Panc1 (cell line): ENCODE results near the gene NCOA4. TPM values are rescaled to one million over a fixed set of nuclear protein-coding genes. Genes with fewer than 3 reads are reported as not detected.
"Not testable (repeated sequence)": the region's sequence is repeated elsewhere in the genome, so short reads cannot be mapped to it uniquely, and the experiment has no call there.

Experiments used
- ATAC-seq: fragments of 200-7000 bp; cut with Tn5 transposase; 2 replicates; pipeline ENCODE4 v1.9.1; 2020; ENCODE audit warnings: mild to moderate bottlenecking, moderate library complexity
- BruUV-seq: library from RNA; stranded (reverse); fragments of 400-500 nt; replicated peaks from 2 replicates; lab custom pipeline; 2021; lab: Mats Ljungman, UMichigan
- CTCF ChIA-PET: fragments of 300-600 bp; sonication (Branson Sonifier 250); formaldehyde crosslinking; loops from one replicate; lab custom pipeline; 2022; ENCODE audit warnings: antibody characterized with exemption; lab: Charles Lee
- POLR2A ChIA-PET: fragments of 300-600 bp; sonication (Branson Sonifier 250); formaldehyde crosslinking; loops from one replicate; lab custom pipeline; 2022; ENCODE audit warnings: antibody characterized with exemption; lab: Charles Lee
- DNase-seq: peaks from one replicate; pipeline ENCODE4 v3.0.0-alpha.2; 2010; ENCODE audit warnings: low read depth, low spot score
- H3K27ac ChIP-seq: 2 replicates; pipeline ENCODE4 v1.5.1; 2011; ENCODE audit warnings: mild to moderate bottlenecking, low read length, inconsistent platforms
- H3K27me3 ChIP-seq: fragments of 200-500 bp; sonication (Bioruptor generic); 2 replicates; pipeline ENCODE4 v1.6.0; 2014; ENCODE audit warnings: low read length, inconsistent platforms; ENCODE audit not compliant: control insufficient read depth, insufficient read depth
- H3K36me3 ChIP-seq: fragments of 200-500 bp; sonication (Bioruptor generic); 2 replicates; pipeline ENCODE4 v1.5.1; 2014; ENCODE audit warnings: inconsistent platforms, mild to moderate bottlenecking, low read length, moderate library complexity; ENCODE audit not compliant: control insufficient read depth, insufficient read depth
- H3K4me1 ChIP-seq: 2 replicates; pipeline ENCODE4 v1.5.1; 2011; ENCODE audit warnings: inconsistent platforms, mild to moderate bottlenecking, low read length, moderate library complexity; ENCODE audit not compliant: control insufficient read depth, insufficient read depth
- H3K4me3 ChIP-seq, 2 experiments: 2 replicates each; pipeline ENCODE4 v1.5.1; 2011 to 2012; ENCODE audit warnings: low read depth in 2 of 2, low read length in 2 of 2, mild to moderate bottlenecking in 2 of 2, inconsistent platforms in 1 of 2, moderate library complexity in 1 of 2
- H3K9me3 ChIP-seq: fragments of 200-500 bp; sonication (Bioruptor generic); 2 replicates; pipeline ENCODE4 v1.5.1; 2014; ENCODE audit warnings: low read depth, mild to moderate bottlenecking, inconsistent platforms, low read length, moderate library complexity; ENCODE audit not compliant: control insufficient read depth, insufficient read depth
- POLR2AphosphoS5 ChIP-seq: IDR thresholded peaks from 2 replicates; pipeline ENCODE4 v1.6.1; 2012; ENCODE audit warnings: mild to moderate bottlenecking, low read depth, low read length, moderate library complexity
- REST ChIP-seq, 2 experiments: IDR thresholded peaks; 2 replicates each; pipeline ENCODE4 v1.6.1; 2011 to 2012; ENCODE audit warnings: low read depth in 2 of 2, control low read depth in 1 of 2, low read length in 1 of 2, mild to moderate bottlenecking in 1 of 2, moderate library complexity in 1 of 2; ENCODE audit not compliant: insufficient read depth in 1 of 2
- SIN3A ChIP-seq: IDR thresholded peaks from 2 replicates; pipeline ENCODE4 v1.6.1; 2012; ENCODE audit warnings: low read depth, mild to moderate bottlenecking, low read length, moderate library complexity, borderline replicate concordance; ENCODE audit not compliant: insufficient read depth
- TCF7L2 ChIP-seq: IDR thresholded peaks from 2 replicates; pipeline ENCODE4 v1.6.1; 2011; ENCODE audit warnings: mild to moderate bottlenecking, low read depth, low read length, inconsistent platforms
- in situ Hi-C: cut with HindIII; loops from 2 replicates; pipeline ENCODE4 v1.10.0; 2016; ENCODE audit warnings: low sequenced_read_pairs, low pct_unique_long_range_greater_than_20kb
- intact Hi-C: fragments of 100-400 bp; cut with micrococcal nuclease; formaldehyde crosslinking; loops from one replicate; pipeline ENCODE4 v1.10.0; 2022; ENCODE audit not compliant: unreplicated experiment
- total RNA-seq: library from RNA; stranded (reverse); gene quantifications from one replicate; pipeline ENCODE4 v1.2.1, GENCODE V29; 2021; ENCODE audit not compliant: unreplicated experiment
- TF ChIP-seq, protein P1 (sequence below): fragments of 450-650 bp; IDR thresholded peaks from 2 replicates; pipeline ENCODE4 v1.5.1; 2017; ENCODE audit warnings: mild to moderate bottlenecking

NCOA4 gene
- total RNA-seq, 1 experiment from 2014 or later: 119 TPM

- in situ Hi-C loops (no loop called here), intact Hi-C loops (no loop called here)
- BruUV-seq: no TSS peak
- ChIA-PET POLR2A (no interaction called here), CTCF (no interaction called here)
- Histone ChIP-seq H3K27ac (no peak overlapping the region), H3K36me3 (peaks cover 5% of the 10 kb centered on the region; the same call in 1 of the 2 replicates), H3K4me1 (no peaks in the 10 kb centered on the region), H3K9me3 (no peaks in the 10 kb centered on the region), H3K27me3 (no peaks in the 10 kb centered on the region), H3K4me3 (no peak overlapping the region)
- TF ChIP-seq REST (IDR thresholded peaks at IDR 0.05; ENCODE audit: insufficient read depth in 1 of 2, low read depth in 2 of 2, low read length in 1 of 2): no peak
- no peak for TF ChIP-seq POLR2AphosphoS5
- TF ChIP-seq, protein P1, sequence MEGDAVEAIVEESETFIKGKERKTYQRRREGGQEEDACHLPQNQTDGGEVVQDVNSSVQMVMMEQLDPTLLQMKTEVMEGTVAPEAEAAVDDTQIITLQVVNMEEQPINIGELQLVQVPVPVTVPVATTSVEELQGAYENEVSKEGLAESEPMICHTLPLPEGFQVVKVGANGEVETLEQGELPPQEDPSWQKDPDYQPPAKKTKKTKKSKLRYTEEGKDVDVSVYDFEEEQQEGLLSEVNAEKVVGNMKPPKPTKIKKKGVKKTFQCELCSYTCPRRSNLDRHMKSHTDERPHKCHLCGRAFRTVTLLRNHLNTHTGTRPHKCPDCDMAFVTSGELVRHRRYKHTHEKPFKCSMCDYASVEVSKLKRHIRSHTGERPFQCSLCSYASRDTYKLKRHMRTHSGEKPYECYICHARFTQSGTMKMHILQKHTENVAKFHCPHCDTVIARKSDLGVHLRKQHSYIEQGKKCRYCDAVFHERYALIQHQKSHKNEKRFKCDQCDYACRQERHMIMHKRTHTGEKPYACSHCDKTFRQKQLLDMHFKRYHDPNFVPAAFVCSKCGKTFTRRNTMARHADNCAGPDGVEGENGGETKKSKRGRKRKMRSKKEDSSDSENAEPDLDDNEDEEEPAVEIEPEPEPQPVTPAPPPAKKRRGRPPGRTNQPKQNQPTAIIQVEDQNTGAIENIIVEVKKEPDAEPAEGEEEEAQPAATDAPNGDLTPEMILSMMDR: no peak
- no peak for TF ChIP-seq TCF7L2
- TF ChIP-seq SIN3A: no peak
- no peak for ATAC-seq
- no peak for DNase-seq
Observed at GRCh38 chr10:45997557-45997956, 32.9 kb downstream of the NCOA4 start.

- CTCF ChIA-PET, BruUV-seq, intact Hi-C loops, H3K4me1 ChIP-seq, H3K27ac ChIP-seq, H3K27me3 ChIP-seq, H3K4me3 ChIP-seq, POLR2A ChIA-PET, ATAC-seq, in situ Hi-C loops, DNase-seq, H3K9me3 ChIP-seq: not testable (repeated sequence)
- peaks cover 17% of the 10 kb centered on the region for H3K36me3 ChIP-seq
Observed at GRCh38 chr10:45985590-45985989, 44.8 kb downstream of the NCOA4 start.

GRCh38 chr10:45984473-45984872, 46.0 kb downstream of the NCOA4 start:
- ATAC-seq, H3K9me3 ChIP-seq, H3K27me3 ChIP-seq, H3K27ac ChIP-seq, in situ Hi-C loops, H3K4me3 ChIP-seq, CTCF ChIA-PET, intact Hi-C loops, BruUV-seq, DNase-seq, POLR2A ChIA-PET, H3K4me1 ChIP-seq: not testable (repeated sequence)
- H3K36me3 ChIP-seq: peaks cover 17% of the 10 kb centered on the region
